Middle frontal gyrus (tissue), 1 donor: Measurements from ENCODE around the gene MAPK10.

Source experiments
- DNase-seq: peaks from one replicate; pipeline ENCODE4 v3.0.0-alpha.2; 2015; ENCODE audit warnings: low spot score; ENCODE audit errors: extremely low spot score

MAPK10 gene

DNA sequence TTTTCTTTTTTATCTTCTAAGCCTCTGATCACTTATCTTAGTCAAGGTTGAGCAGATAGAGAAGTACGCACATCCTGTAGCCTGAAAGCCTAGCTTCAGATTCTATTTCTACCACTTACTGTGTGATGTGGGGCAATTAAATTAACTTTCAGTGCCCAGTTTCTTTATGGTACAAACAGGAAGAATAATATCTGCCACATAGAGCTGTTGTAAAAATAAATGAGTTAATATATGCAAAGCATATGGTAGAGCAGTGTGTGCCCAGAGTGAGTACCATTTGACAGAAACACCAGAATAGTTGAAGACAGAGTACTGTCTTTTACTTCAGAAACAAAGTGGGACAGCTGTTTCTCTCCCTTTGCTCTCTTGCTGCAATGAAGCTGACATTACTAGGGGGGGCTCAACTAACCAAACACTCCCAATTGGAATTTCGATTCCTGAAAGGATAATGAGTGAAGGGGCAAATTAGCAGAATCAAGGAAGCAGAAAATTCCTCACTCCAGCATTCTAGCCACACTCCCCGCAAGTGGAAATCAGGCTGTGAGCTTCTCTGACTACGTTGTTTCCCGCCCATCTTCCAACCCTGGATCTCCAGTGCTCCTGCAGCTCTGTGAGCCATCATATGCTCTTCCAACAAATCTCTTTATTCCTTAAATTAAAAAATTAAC lies 80.4 kb downstream of the MAPK10 start:
- no peak for DNase-seq

DNA sequence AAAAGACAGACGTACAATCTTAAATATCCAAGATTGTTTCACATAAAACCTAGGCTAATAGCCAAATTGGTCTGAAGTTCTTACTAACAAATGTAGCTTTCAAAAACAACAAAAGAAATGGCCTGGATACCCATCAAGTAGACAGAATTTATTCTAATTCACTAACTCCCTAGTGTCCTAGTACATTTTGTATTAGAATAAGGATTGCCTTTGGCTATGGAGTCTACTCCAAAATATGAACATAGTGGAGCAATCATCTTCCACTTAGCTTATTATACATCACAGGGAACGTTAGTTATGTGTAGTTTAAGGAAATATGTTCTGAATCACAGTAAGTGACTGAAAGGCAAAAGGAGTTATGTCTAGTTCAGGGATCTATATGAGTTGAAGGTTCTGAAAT lies 81.7 kb downstream of the MAPK10 start:
- DNase-seq = no peak

DNA sequence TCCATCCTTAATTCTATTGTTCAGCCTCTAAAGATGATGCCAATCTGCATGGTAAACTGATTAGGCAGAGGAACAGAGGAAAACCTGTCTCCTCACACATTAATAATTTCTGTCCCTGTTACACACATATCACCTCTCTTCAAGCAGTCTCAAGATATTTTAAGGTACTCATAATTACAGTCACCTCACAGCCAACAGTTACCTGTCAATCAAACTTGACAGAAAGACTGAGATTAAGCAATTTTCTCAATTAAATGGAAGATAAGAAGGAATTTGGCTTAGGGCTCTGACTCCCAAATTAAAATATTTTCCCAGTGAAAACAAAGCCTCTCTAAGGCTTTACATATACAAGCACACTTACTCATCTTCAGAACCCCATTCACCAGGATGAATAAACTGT lies 85.2 kb downstream of the MAPK10 start:
- DNase-seq = no peak

DNA sequence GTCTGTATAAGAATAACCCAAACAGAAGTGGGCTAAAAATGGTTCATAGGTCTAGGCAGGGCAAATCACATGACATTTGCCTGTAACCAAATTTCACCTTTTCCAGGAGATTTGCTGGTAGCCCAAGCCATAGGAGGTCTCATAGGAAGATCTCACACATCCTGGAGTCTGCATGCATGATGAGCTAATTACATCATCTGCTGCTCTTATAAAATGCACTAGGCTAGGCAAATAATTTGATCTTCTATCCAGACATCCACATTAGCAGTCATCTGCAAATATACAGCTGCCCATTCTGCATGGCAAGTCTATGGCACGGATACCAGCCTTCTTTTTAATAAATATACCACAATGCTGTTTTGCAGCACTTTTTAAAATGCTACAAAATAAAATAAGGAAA lies 87.2 kb downstream of the MAPK10 start:
- no peak for DNase-seq

DNA sequence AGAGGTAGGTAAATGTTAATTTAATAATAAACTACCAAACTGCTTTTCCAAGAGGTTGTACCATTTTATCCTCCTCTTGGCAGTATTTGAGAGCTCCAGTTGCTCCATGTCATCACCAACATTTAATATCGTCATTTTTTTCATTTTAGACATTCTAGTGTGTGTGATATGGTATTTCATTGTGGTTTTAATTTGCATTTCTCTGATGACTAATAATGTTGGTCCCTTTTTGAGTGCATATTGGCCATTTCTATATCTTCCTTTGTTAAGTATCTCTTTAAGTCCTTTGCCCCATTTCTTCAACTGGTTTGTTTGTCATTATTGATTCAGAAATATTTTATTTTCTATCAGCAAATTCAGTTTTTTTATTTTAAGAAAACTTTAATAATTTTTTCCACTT lies 88.8 kb downstream of the MAPK10 start:
- no peak for DNase-seq

DNA sequence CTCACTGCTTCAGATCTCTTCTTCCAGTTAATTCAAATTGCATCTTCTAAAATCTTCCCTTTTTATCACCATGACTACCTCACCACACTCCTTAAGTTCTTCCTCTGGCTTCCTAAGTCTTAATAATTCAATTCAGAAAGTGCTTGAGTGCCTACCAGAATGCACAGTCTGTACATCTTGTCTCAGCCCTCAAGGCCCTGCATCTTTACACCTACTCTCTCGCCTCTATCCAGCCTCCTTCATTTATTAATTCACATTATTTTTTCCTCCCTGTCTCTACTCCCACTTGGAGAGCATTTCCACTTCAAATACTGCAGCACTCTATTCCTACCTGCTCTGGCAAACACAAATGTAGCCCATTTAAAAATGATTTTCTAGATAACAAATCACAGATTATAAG lies 90.5 kb downstream of the MAPK10 start:
- DNase-seq = no peak

DNA sequence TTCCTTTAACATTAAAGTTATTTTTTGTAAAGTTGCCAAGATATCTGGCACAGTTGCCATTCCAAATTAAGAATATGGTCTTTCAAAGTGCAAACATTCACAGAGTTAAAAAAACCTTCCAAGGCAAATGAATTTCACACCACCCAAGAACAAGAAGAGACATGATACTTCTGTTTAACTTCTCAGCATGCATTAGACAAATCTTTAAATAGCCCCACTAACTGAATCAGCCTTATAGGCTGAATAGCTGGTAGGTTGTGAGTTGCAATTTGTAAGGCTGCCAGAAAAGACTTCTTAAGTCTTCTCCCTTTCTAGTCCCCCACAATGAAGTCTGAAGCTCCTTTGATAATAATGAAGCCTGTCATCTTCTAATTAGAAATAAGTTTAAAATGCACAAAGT lies 95.6 kb downstream of the MAPK10 start:
- DNase-seq = no peak

DNA sequence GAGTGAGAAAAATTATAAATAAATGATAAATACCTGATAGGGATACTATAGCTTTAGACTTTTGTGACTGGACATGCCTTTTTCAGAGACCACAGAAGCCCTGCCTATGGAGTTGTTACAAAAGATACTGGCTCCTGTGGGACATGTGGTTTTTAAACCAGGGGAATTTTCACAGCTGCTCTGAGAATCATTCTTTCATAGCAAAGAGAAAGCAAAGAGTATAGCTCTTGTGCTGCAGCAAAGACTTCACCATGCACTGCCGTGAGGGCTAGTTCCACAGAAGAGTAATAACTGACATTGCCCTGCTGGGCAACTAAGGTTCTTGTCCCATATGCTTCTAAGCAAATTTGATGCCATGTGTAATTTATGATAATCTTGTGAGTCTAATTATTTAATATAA lies 98.2 kb downstream of the MAPK10 start:
- DNase-seq = no peak

DNA sequence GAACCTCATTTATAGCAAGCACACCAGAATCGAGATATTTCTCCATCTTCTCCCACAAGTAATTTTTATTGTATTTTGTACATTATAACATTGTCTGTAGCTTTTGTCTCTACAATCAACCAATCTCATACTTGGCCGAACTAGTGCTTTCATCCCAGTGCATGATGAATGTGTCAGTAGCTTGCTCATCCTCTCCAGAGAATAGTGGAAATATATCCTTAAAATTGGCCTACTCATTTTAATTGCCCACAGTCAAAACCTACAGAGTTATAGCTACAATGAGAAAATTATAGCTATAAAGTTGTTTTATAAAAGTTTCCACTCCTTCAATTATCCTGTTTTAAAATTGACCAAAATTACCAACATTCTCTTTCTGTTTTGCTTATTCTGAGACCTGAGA lies 103.8 kb downstream of the MAPK10 start:
- DNase-seq = no peak

DNA sequence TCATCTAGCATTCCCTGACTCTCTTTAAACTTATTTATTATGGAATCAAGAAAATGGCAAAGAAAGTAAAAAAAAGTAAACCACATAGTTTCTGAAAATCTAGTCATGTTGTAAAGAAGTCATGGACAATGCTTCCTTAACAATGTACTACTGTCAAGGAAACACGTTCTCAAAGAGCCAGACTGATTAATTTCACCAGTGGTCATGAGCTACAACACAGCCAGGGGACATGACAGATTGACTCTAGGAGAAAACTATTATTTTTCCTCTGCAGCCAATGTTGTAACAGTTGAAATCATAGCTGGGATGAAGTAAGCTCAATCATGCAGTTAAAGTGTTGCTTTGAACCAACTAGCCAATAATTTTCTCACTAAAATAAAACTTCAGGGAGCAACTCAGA lies 109.2 kb downstream of the MAPK10 start:
- DNase-seq = no peak

DNA sequence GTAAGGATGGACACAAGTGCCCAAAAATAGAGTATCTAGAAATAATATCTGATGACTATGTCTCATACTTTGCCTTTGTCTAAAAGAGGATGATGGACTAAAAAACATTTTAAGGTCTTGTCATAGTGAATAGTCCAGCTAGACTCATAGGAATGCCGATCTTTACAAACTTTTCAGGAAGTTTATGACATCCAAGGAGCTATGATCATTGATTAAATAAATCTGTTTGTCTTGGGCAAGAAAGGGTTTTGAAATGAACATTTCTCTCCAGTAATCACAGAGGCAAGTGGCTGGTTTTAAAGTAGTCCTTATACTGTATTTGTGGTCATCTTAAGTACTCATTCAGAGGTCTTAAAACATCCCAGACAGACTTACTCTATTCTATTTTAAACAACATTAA lies 109.8 kb downstream of the MAPK10 start:
- DNase-seq = no peak

DNA sequence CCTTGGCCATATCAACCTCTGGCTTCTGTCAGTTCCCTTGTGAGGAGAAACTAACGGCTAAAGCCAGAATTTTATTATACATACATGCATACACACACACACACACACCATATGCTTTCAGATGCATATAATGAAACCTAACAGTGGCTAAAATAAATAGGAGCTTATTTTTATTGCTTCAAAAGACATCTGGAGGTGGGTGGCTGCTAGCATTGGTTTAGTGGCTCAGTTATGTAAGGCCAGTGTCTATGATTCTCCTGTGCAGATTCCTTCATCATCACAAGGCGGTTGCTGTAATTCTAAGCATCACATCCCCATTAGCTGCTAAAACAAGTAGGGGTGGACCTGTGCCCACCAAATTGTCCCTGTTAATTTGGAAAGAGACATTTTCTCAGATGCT lies 110.8 kb downstream of the MAPK10 start:
- no peak for DNase-seq

DNA sequence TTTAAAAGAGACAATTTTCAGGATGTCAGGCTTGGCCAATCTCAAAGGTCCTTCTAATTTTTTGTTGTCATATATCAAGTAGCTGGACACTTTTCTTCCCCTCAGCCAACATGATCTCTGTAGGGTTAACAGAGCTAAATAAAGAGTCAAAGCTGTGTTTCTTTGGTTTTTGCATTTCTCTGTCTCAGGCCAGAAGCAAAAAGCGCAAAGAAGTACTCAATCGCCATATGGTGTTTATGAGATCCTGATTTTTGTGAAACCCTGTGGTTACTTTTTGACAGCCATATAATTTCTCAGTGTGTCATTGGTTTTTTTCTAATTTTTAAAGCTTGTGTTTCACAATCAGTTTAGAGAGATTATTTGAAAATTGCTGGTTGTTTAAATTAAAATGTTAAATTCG lies 111.9 kb downstream of the MAPK10 start:
- no peak for DNase-seq

DNA sequence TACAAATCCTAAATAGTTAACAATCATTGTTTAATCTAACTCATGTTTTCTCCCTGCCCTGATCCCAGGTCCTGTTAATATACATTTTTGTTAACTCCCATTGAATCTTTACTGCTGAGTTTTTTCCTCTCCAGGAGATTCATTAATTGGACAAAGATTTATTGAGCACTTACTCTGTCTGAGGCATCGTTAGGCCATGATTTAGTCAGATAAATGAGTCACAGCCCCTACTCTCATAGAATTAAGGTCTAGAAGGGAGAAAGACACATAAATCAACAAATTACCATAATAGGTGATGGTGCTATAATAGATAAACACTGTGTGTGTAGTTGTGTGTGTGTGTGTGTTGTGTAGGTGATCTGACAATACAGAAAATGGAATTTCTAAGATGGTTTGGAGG lies 112.5 kb downstream of the MAPK10 start:
- DNase-seq = no peak

DNA sequence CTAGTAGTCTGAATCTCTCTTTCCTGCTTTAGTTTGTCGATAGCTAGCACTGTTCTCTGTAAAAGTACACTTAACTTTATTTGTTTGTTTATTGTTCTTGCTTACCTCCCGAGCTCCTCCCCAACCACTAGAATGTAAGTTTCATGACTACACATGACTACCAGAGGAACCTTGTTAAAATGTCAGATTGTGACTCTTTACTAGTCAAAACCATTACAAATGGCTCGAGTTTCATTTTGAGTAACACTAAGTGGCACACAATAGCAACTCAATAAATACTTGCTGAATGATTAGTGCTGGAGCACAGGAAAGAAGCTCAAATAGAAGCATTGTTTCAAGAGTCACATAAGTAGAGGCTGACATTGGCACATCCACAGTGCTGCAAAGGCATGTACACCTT lies 116.1 kb downstream of the MAPK10 start:
- DNase-seq = no peak

DNA sequence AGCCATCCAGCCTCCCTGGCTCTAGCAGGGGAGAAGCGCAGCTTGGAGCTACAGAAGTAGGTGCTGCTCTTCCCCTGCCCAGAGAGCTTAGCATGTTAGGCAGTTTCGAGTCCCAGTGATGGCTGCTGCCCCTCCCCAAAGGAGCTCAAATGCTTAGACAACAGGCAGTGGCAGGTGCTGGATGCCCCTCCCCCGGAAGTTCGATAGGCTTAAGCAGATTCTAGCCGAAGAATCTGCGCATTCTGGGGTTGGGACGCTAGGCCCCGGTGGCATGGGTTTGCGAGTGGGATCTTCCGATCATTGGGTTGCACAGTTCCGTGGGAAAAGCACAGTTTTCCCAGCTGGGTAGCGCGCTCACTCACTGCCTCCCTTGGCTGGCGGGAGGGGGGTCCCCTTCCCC lies 117.2 kb downstream of the MAPK10 start:
- no peak for DNase-seq

DNA sequence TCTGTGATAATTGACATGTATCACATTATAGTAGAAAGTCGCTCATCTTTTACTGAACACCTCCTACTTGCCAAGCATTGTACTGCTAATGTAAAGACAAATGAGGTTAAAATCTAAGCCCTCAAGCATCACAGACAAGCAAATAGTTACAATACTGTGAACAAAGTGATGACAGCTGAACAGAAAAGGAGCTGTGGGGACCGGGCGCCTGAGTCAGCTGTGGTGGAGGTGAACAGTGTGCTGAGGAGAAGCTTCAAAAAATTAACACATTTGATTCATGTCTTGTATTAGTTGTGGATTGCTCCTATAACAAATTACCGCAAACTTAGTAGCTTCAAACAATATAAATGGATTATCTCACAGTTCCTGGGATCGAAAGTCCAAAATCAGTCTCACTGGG lies 124.3 kb downstream of the MAPK10 start:
- no peak for DNase-seq

DNA sequence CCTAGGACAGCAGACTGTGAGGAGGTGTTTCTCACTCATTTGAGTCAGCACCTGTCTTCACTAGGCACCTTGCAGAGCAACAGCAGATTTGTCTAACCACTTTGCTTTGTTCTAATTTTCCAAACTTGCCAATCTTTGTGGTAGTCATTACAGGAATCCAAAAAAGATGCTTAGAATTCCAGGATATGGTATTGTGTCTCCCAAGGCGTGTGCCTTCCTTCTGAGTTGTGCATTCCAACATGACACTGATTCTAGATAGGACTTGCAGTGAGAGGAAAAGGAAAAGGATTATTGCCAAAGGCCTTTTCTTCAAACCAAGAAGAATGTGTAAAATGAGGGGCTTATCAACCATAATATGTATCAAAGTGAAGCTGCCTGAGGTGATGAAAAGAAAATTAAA lies 126.2 kb downstream of the MAPK10 start:
- DNase-seq = no peak

DNA sequence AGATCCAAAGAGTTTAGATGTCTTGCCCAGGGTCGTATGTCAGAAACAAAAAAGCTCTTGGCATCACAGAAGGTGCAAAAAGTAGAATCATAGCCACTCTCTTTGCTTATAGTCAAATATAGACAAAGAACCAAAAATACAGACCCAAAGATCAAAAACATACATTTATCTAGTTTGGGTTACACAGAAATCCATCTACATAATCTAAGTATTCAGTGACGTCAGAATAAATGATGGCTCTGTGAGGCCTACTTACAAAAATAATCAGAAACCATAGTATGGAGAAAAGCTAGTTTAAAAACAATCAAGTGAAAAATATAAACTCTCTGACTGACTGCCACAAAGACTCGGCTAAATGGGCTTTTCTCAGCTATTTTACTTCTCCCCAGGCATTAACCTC lies 126.8 kb downstream of the MAPK10 start:
- DNase-seq = no peak

DNA sequence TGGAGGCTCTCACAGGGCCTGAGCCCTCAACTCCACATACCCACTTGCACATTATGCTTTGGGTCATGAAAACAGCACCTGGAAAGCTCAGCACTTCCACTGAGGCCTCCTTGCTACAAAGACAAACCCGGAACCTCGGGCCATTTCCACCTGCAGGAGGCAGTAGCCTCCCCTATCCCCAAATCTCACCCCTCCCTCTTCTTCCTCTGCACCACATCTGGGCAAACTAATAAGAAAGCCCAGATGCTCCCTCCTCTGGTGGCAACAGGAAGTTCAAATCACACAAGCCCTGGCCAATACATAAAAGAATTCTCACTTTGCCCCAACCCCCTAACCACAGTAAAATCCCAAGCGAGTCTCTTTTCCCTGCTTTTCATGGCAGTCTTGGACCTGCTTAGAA lies 136.4 kb downstream of the MAPK10 start:
- no peak for DNase-seq

DNA sequence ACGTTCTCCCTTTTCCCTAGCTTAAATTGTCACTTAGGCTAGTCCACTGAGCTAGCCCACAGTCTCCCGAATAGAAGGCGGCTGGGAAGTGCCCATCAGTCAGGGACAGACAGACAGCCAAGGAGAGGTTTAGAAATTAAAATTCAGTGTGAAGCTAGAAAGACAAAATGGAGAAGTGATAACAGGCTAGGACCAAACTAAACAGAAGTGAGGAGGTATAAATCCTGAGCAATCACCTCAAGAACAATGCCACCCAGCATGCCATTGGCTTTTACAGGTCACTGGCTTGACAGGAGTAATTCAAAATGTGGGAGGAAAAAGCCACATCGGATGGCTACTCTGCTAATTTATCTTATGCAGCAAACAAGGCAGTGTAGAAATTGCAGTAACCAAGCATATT lies 138.9 kb downstream of the MAPK10 start:
- no peak for DNase-seq

DNA sequence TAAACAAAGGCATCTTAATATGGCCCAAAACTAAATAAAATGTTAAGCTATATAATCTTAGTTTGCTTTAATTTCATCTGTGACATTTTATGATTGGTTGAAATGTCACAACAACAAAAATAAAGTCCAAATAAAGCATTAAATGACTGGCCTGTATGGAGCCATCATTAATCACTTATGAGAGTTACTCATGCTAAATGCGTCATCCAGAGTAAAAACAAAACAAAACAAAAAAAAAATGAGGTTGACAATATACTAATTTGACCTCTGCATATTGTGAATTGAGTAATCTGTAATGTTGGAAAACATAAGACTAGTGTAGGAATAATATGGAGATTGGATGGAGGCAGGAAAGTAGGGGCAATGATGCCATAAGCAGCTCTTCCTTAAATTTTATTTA lies 139.7 kb downstream of the MAPK10 start:
- no peak for DNase-seq

DNA sequence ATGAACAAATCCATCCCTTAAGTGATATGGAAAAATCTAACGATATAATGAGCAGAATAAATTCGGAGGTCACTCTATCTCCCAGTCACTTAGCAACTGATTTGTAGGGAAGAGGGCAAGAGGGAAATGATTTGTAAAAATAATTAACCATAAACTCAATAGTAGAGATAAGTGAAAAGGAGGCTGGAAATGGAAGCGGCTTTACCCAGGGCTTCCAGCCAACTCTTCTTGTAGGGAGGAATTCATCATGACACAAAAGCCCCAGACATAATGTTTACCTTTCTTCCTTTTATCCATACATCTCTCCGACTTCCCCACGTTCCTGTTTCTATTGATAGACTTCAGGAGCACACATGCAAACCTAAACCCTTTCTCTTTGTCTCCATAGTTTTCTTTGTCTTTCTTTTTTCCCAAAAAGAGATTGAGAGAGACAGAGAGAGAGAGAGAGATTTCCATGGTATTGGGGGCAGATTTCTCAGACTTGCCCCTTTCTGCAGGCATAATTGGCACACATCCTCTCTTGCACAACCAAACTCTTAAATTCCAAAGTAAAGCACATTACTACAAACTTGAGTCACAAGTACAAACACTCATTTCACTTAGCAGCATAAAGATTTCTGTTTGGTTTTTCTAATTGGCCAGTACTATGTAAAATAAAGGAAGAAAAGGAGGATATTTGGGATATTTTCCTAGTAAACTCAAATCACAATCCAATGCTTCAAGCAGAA lies 140.9 kb downstream of the MAPK10 start:
- no peak for DNase-seq
